GM12874 (cell line): ENCODE measurements around the gene FAP.

Source experiments
- CTCF ChIP-seq: IDR thresholded peaks from 2 replicates; pipeline ENCODE4 v1.5.1; 2011; ENCODE audit warnings: low read depth, mild to moderate bottlenecking, control low read depth, low read length, moderate library complexity; ENCODE audit not compliant: insufficient read depth

FAP gene

GRCh38 chr2:162242586-162243280 lies 512 bp downstream of the FAP start:
- no peak for TF ChIP-seq CTCF

- TF ChIP-seq CTCF, result no peak
These were observed 1.7 kb downstream of the FAP start for GRCh38 chr2:162241571-162241970.

GRCh38 chr2:162234620-162235462 lies 8.4 kb downstream of the FAP start:
- no peak for TF ChIP-seq CTCF

GRCh38 chr2:162233197-162233596 lies 10.0 kb downstream of the FAP start:
- no peak for TF ChIP-seq CTCF

- no peak for TF ChIP-seq CTCF
These were observed 10.6 kb downstream of the FAP start for GRCh38 chr2:162232671-162233070.

GRCh38 chr2:162232027-162232426 lies 11.2 kb downstream of the FAP start:
- TF ChIP-seq CTCF, result no peak

- no peak for TF ChIP-seq CTCF
These were observed 12.5 kb downstream of the FAP start for GRCh38 chr2:162230761-162231160.
